GM18499 (cell line): Measurements from ENCODE around the gene TMC5.
"Not testable (repeated sequence)": the region's sequence is repeated elsewhere in the genome, so short reads cannot be mapped to it uniquely, and the experiment has no call there.

Experiments
- ATAC-seq: cut with Tn5 transposase; IDR thresholded peaks from one replicate; pipeline ENCODE4 v1.9.1; 2021; ENCODE audit warnings: moderate number of reproducible peaks; ENCODE audit not compliant: insufficient read depth, unreplicated experiment

The TMC5 gene, protein sequence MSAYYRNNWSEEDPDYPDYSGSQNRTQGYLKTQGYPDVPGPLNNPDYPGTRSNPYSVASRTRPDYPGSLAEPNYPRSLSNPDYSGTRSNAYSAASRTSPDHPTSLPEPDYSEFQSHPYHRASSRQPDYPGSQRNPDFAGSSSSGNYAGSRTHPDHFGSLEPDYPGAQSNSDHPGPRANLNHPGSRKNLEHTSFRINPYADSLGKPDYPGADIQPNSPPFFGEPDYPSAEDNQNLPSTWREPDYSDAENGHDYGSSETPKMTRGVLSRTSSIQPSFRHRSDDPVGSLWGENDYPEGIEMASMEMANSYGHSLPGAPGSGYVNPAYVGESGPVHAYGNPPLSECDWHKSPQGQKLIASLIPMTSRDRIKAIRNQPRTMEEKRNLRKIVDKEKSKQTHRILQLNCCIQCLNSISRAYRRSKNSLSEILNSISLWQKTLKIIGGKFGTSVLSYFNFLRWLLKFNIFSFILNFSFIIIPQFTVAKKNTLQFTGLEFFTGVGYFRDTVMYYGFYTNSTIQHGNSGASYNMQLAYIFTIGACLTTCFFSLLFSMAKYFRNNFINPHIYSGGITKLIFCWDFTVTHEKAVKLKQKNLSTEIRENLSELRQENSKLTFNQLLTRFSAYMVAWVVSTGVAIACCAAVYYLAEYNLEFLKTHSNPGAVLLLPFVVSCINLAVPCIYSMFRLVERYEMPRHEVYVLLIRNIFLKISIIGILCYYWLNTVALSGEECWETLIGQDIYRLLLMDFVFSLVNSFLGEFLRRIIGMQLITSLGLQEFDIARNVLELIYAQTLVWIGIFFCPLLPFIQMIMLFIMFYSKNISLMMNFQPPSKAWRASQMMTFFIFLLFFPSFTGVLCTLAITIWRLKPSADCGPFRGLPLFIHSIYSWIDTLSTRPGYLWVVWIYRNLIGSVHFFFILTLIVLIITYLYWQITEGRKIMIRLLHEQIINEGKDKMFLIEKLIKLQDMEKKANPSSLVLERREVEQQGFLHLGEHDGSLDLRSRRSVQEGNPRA

DNA sequence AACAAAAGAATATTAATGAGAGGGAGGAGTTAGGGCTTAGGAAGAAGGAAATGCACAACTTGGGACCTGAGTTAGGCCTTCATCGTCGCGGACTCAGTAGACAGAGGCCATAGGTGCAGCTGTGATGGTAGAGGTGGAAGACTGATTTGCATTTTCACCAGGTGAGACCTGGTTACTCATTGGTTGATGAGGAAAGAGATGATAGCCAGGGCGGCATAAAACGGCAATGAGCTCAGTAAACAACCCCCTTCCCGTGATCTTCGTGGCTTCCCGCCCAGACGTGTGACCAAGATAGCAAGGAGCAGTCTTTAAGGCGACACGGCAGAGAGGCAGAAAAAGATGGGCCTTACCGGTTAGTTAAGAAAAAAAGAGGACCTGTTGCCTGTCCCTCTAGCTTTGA lies at the start of gene TMC5:
Gene TMC5 (plus strand): TSS at position 244 of the 400 bp plus-strand sequence. CDS start 22,156 bp downstream, outside the sequence.
- ATAC-seq = no peak

DNA sequence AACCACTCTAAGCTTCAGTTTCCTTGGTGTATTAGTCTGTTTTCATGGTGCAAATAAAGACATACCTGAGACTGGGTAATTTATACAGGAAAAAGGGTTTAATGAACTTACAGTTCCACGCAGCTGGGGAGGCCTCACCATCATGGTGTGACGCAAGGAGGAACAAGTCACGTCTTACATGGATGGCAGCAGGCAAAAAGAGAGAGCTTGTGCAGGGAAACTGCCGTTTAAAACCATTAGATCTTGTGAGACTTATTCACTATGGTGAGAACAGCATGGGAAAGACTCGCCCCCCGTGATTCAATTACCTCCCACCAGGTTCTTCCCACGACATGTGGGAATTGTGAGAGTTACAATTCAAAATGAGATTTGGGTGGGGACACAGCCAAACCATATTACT lies 45.1 kb upstream of the TMC5 start:
- ATAC-seq = not testable (repeated sequence)

DNA sequence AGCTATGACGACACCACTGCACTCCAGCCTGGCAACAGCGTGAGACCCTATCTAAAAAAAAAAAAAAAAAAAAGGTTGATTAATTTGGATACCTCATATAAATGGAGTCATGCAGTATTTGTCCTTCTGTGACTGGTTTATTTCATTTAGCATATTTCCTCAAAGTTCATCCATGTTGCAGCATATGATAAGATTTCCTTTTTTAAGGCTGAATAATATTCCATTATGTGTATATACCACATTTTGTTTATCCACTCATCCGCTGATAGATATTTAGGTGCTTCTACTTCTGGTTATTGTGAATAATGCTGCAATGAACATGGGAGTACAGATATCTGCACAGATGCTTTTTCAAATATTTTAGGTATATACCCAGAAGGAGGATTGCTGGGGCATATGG lies 43.3 kb upstream of the TMC5 start:
- no peak for ATAC-seq

DNA sequence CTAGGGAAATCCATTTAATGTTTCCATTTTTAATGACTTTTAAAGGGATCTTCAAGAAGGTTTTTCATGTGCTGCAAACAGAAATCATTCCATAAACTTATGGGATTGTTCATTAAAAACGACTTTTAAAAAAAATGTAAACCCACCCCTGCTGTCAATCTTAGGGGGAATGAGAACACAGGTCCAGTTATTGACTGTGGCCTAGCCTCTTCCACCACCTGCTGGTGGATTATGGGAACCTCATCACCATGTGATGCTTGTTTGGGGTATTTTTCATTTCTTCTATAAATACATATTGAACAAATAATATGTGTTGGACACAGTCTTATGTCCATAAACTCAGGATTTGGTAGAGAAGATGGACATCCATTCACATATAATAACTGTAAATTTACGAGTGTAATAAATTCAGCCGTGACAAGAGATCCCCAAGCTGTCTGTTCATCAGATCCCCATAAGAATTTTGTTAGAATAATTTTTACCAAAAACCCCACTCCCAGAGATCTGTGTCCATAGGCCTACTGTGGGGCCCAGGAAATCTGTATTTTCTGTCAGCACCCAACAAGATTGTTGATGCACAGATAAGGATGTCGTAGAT lies 42.0 kb upstream of the TMC5 start:
- no peak for ATAC-seq

DNA sequence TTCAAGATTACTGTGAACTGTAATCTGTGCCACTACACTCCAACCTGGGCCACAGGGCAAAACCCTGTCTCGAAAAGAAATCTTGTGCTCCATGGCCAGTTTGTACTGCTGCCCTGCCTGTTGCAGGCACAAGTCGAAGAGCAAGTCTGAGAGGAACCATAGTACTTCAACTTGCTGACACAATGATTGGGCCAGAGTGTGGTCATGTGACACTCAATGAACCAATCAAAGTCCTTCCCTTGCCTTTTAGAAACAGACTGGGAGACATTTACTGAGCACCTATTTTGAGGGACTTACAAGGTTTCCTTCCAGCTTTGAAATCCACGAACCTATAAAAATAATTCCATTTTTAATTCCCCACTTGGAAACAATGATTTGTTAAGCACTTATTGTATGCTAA lies 39.8 kb upstream of the TMC5 start:
- ATAC-seq = no peak

DNA sequence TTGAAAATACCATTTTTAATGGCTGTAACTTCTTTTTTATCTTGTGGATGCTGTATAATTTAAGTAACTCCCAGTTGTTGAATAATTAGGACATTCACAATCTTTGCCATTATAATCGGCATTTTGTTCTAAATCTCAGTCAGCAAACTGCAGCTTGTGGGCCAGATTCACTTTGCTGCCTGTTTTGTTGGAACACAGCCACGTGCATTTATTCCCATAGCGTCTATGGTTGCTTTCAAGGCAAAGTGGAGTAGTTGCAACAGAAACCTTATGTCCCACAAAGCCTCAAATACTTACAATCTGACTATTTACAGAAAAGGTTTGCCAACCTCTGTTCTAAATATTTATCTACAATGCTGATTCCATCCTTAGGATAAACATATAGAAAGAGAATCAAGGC lies 39.2 kb upstream of the TMC5 start:
- no peak for ATAC-seq

DNA sequence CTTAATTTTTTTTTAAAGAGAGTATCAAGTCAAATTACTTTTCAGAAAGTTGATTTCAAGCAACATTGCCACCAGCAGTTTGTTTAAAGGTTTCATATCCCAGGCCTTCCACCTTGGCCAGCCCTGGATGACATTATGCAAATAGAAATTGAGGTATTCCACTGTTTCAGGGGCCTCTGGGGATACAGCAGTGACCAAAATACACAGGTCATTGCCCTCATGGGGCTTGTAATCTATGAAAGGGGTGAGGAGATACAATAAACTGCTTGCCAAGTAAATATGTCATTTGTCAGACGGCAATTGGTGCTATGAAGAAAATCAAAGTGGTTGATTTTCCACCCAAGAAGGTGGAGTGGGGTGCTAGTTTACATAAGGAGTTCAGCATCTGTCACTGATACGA lies 37.8 kb upstream of the TMC5 start:
- ATAC-seq = no peak

DNA sequence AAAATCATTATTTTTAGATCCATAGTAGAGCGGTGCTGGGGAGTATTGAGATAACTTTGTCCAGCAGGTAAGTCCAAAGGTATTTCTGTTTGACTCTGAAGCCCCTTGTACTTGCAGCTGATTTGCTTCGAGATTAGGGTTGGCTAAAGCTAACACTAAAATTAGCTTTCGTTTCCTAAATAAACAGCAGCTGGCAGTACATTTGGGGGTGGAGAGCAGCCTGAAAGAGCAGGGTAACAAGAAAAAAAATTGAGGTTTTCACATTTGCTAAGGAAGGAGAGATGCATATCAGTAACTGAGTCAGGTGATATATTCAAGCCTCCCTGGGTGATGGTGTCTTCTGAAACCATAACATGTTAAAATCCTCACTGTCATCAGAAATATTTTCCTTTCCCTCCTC lies 37.4 kb upstream of the TMC5 start:
- ATAC-seq = no peak

DNA sequence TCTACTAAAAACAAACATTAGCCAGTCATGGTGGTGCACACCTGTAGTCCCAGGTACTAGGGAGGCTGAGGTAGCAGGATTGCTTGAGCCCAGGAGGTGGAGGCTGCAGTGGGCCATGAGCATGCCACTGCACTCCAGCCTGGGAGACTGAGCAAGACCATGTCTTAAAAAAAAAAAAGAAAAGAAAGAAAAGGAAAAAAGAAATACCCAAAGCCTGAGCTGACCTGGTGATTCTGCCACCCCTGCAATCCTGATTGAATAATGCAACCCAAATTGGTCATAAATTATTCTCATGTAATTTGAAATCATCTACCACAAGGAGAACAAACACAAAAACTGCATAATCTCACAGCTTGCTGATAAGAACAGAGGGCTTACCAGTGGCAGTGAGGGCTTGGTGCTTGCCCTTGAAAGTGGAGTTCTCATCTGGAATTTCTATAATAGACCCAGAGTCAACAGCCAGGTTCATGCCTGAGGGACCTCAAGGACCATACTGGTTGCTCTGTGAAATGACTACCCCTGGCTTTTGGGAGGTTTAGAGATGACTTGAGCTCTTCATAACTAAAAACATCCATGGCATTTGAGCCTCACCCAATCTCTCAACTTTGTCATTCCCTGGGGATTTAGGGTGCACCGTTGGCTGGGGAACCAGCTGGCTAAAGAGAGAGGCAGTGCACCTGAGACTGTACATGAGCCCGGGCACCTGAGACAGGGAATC lies 35.4 kb upstream of the TMC5 start:
- ATAC-seq = no peak

DNA sequence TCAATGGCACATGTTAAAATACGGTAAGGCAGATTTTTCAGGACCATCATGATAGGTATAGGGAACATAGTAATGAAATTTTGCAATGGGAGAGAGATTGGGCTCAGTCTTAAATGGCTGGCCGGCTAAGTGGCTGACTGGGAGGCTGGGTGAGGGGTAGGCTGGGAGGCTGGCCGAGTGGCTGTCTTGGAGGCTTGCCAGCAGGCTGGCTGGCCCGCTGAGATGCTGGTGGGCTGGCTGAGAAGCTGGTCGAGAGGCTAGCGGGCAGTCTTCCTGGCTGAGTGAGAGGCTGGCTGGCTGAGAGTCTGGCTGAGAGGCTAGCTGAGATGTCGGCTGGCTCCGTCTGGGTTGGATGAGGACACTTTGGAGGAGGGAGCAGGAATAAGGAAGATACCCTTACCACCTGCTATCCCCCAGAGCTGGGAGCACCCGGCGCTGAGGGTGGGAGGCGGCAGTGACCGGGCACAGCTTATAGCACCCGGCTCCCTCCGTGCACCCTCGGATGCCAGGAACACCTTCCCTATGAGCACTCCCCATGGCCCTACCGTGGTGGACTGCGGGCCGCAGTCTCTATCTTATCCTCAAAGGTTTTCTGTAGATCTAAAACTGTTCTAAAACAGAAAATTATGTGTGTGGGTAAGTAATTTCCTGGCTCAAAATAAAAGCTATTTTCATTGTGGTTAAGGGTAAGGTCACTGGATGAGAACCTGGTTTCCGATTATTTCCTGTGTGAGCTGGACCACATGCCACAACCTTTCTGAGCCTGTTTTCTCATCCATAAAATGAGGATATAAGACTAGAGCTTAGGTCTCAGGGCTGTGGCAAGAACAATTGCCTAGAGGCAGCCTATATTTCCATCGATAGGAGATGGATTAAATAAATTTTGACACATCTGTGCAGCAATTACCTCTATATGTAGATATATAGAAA lies 34.5 kb upstream of the TMC5 start:
- ATAC-seq = no peak

DNA sequence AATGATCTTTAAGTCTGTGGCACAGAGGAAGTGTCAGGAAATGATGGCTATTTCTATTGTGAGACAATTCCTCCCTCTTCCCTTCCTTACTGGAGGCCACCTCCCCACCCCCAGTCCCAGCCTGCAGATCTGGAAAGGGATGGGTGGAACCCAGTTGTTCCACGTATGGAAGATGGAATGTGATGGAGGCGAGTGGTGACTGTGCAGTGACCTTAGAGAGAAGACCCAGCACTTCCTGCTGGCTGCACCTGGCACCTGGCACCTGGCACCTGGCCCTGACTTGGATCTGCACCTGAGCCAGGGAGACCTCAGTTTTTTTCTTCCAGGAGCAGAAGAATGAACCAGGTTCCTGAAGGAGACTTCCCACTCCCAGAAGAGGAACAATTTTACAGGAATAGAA lies 33.0 kb upstream of the TMC5 start:
- no peak for ATAC-seq

DNA sequence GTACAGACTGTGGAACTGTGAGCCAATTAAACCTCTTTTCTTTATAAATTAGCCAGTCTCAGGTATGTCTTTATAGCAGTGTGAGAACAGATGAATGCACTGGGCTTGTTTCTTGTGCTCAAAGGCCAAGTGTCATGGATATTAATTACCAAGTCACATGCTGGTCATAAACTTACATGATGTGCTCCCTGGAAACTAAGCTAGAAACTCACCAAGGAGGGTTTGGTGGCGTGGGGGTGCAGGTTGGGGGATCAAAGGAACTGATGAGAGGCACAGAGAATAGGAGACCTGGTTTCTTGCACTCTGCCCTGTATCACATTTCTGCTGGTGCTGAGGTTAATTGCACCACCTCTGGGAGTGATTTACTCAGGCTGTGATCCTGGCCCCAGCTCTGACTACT lies 31.2 kb upstream of the TMC5 start:
- ATAC-seq = no peak

DNA sequence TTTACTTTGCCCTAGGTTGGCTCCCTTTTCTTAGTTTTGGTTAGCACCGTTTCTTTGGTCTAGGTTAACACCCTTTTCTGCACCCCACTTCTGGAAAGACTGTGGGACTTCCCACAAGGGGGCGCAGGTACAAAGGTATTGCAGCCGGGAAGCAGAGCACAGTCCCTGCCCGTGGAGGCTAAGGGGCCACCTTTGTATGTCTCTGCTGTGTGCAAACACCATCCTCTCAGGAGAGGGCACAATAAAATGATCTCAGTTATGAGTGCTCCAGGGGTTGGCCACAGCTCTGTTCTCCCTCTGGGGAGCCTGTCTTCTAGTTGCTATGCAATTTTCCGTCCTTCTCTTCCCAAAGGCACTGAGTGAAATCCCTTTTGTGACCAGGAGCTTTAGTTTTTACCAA lies 28.4 kb upstream of the TMC5 start:
- no peak for ATAC-seq

DNA sequence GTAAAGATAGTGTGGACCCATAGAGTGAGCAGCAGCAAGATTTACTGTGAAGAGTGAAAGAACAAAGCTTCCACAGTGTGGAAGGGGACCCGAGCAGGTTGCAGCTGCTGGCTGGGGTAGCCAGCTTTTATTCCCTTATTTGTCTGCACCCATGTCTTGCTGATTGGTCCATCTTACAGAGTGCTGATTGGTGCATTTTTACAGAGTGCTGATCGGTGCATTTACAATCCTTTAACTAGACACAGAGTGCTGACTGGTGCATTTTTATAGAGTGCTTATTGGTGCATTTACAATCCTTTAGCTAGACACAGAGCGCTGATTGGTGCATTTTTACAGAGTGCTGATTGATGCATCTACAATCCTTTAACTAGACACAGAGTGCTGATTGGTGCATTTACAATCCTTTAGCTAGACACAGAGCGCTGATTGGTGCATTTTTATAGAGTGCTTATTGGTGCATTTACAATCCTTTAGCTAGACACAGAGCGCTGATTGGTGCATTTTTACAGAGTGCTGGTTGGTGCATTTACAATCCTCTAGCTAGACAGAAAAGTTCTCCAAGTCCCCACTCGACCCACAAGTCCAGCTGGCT lies 26.4 kb upstream of the TMC5 start:
- not testable (repeated sequence) for ATAC-seq

DNA sequence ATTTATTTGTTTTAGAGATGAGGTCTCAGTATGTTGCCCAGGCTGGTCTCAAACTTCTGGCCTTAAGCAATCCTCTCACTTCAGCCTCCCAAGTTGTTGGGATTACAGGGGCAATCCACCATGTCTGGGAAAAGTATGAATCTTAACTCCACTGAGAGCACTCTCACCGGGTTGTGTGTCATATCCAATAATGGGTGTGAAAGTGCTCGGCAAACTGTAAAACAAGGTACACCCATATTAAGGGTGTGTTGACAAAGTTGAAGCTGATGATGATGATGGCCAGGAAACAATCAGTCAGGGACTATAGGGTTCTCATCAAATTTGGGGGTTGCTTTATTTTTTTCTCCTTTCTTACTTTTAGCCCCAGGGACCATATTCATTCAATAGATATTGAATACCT lies 25.3 kb upstream of the TMC5 start:
- ATAC-seq = no peak

DNA sequence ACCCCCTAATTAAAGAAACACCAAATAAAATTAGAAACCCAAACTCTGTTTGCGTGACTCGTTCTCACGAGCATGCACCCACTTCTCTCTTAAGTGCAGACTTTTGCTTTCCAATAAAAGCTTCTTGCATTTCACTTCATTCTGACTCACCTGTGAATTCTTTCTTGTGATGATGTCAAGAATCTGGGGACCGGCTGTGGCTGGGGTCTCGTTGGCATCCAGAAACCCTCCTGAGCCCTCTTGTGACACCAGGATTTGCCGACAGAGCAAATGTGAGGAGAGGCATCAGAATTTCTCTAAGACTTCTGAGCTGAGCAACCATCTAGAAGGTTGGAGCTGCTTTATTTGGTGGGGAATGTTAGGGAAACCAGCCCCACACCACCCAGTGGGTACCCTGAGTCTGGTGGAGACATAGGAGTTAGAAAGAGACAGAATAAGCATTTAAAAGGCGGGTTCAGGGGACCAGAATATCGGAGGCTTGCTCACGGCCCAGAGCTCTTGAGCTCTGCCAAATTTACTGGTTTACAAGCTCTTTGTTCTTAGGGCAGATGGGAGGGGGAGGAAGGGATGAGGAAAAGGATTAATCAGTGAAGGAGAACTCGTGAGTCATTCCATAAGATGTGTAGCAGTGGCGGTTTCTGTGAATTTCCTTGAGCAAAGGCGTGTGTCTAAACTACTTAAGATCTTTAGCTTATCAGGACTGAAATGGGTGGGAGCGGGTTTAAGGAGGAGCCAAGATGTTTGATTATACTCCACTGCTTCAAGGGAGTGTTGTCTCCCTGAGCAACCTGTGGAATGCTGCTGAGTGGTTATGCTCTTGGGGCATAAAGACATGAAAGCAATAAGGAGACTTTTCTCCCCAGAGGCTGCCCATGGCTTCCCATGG lies 24.2 kb upstream of the TMC5 start:
- no peak for ATAC-seq

DNA sequence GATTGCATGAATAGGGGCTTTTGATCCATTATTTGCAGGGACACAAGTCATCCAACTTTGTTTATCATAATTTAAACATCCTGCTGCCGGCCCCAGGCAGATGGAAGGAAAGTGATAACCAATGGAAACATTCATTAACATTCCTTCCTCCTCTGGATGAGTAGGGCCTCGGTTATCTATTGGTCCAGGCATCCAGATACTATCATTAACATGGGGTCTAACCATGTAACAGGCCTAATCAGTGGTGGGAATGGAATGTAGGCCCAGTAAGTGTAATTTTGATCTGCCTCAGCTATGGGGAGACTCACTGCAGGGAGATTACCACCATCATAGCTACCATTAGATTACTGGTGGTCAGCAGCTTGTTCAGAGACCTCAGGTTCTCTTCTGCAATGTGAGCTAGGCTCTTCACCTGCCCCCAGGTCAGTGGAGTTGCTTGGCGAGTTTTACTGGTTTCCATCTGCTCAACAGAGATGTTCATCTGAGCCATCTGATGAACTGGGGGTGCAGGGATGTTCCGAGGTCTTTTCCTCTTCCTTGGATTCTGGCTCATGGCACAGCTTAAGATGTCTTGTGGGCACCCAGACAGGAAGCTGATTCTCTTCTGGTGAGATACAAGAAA lies 21.9 kb upstream of the TMC5 start:
- not testable (repeated sequence) for ATAC-seq
